K562 (cell line): ENCODE results near the gene DVL2. TPM values are rescaled to one million over a fixed set of nuclear protein-coding genes. Genes with fewer than 3 reads are reported as not detected.

Experiments used
- ARID2 ChIP-seq: fragments of 450-650 bp; IDR thresholded peaks from 2 replicates; pipeline ENCODE4 v1.6.1; 2017; ENCODE audit warnings: antibody characterized with exemption, mild to moderate bottlenecking
- ATF1 ChIP-seq, 2 experiments: fragments of 450-650 bp in 1 of 2; IDR thresholded peaks; 2 replicates each; pipeline ENCODE4 v1.6.1; 2016; ENCODE audit warnings: missing compliant biosample characterization in 1 of 2, missing genetic modification characterization in 1 of 2
- CEBPG ChIP-seq, 3 experiments: fragments of 200-800 bp in 1 of 3; sonication (Bioruptor generic) in 1 of 3; sonication (generic) in 1 of 3; formaldehyde crosslinking in 1 of 3; IDR thresholded peaks in 2 of 3; conservative IDR thresholded peaks in 1 of 3; 2 replicates each; pipeline versions ENCODE4 v1.6.1 to v1.8.0; 2016 to 2022; ENCODE audit warnings: missing compliant biosample characterization in 2 of 3, missing genetic modification characterization in 2 of 3, mild to moderate bottlenecking in 1 of 3, missing genetic modification reagents in 1 of 3
- EP300 ChIP-seq: IDR thresholded peaks from 2 replicates; pipeline ENCODE4 v1.6.1; 2012; ENCODE audit warnings: low read length, improper control_type of control experiment
- HEY1 ChIP-seq: fragments of 250-450 bp; sonication (Bioruptor Pico); IDR thresholded peaks from 2 replicates; pipeline ENCODE4 v1.5.0; 2020; ENCODE audit warnings: mild to moderate bottlenecking, moderate library complexity, borderline replicate concordance
- KDM4B ChIP-seq, 2 experiments: fragments of 450-650 bp in 1 of 2; sonication (generic) in 1 of 2; IDR thresholded peaks; 2 replicates each; pipeline ENCODE4 v1.6.1; 2016 to 2017; ENCODE audit warnings: borderline replicate concordance in 2 of 2, antibody characterized with exemption in 1 of 2, low read depth in 1 of 2, mild to moderate bottlenecking in 1 of 2
- NKRF ChIP-seq: fragments of 450-650 bp; IDR thresholded peaks from 2 replicates; pipeline ENCODE4 v1.6.1; 2016; ENCODE audit warnings: borderline replicate concordance
- NR2C1 ChIP-seq, 2 experiments: fragments of 450-650 bp; IDR thresholded peaks; 2 replicates each; pipeline ENCODE4 v1.6.1; 2017; ENCODE audit warnings: mild to moderate bottlenecking in 2 of 2, antibody characterized with exemption in 1 of 2, inconsistent platforms in 1 of 2, missing compliant biosample characterization in 1 of 2, missing genetic modification characterization in 1 of 2
- PYGO2 ChIP-seq: fragments of 450-650 bp; IDR thresholded peaks from 2 replicates; pipeline ENCODE4 v1.6.1; 2016; ENCODE audit warnings: mild to moderate bottlenecking, missing genetic modification characterization, moderate library complexity, missing compliant biosample characterization
- RAD21 ChIP-seq, 2 experiments: fragments of 250-450 bp in 1 of 2; fragments of 450-650 bp in 1 of 2; sonication (Bioruptor Pico) in 1 of 2; formaldehyde crosslinking in 1 of 2; IDR thresholded peaks in 1 of 2; conservative IDR thresholded peaks in 1 of 2; 2 replicates each; pipeline versions ENCODE4 v1.4.0 to v1.8.0; 2020 to 2022; ENCODE audit warnings: mild to moderate bottlenecking in 2 of 2, moderate library complexity in 1 of 2
- SIRT6 ChIP-seq: IDR thresholded peaks from one replicate; pipeline ENCODE4 v1.6.1; 2012; ENCODE audit warnings: low read depth, mild to moderate bottlenecking, control low read depth, inconsistent platforms, low read length, moderate library complexity
- TAF1 ChIP-seq: IDR thresholded peaks from 2 replicates; pipeline ENCODE4 v1.6.1; 2011; ENCODE audit warnings: mild to moderate bottlenecking, low read length, moderate library complexity; ENCODE audit not compliant: insufficient read depth, control insufficient read depth, severe bottlenecking; ENCODE audit errors: extremely low read depth
- U2AF1 ChIP-seq: fragments of 200-400 bp; formaldehyde crosslinking; optimal IDR thresholded peaks from 2 replicates; pipeline ENCODE3; 2017; ENCODE audit warnings: mild to moderate bottlenecking, low read depth, low read length, moderate library complexity
- XRCC4 ChIP-seq: IDR thresholded peaks from one replicate; pipeline ENCODE4 v1.6.1; 2011; ENCODE audit not compliant: insufficient read depth, insufficient read length; ENCODE audit errors: extremely low read depth
- ZNF609 ChIP-seq: sonication (generic); formaldehyde crosslinking; IDR thresholded peaks from 2 replicates; pipeline ENCODE4 v1.8.1; 2023; ENCODE audit warnings: missing genetic modification reagents, mild to moderate bottlenecking, borderline replicate concordance
- ZNF79 ChIP-seq: fragments of 250-450 bp; sonication (Bioruptor Pico); IDR thresholded peaks from 2 replicates; pipeline ENCODE4 v1.4.0; 2020; ENCODE audit warnings: low read depth, mild to moderate bottlenecking, moderate library complexity
- polyA plus RNA-seq, 8 experiments: library from polyadenylated mRNA; depleted of rRNA in 4 of 8; stranded (reverse) in 5 of 8; unstranded in 3 of 8; fragments of >200 nt; fragmentation: Nextera tagmentation in 2 of 8; fragmentation: Illumina TruSeq in 1 of 8; extraction: Ambion mirVana in 2 of 8; extraction: Trizol in 1 of 8; gene quantifications; 2 replicates each; pipeline versions ENCODE4 v1.2.1 to v1.2.3, GENCODE V29; 2011 to 2014; ENCODE audit warnings: inconsistent platforms in 1 of 8, missing spikeins in 1 of 8
- total RNA-seq, 7 experiments: library from RNA; depleted of rRNA in 6 of 7; stranded (reverse); fragments of >200 nt in 6 of 7; fragmentation: Illumina TruSeq in 2 of 7; extraction: Trizol in 2 of 7; gene quantifications; 2 replicates each; pipeline versions ENCODE4 v1.2.1 to v1.2.3, GENCODE V29; 2011 to 2021; ENCODE audit warnings: low replicate concordance in 1 of 7

Gene DVL2
- total and polyA plus RNA-seq, 9 of the 15 experiments (the other 6 are each of a cell fraction or from before 2014, with no cell fraction given) = 1.3 to 49.5 (median 24.3) TPM

GRCh38 chr17:7234083-7234951 lies at the start of gene DVL2 (continued):
- TF ChIP-seq ZNF609 (CRISPR knock-in tag) (no peak), RAD21 (CRISPR knock-in tag; conservative IDR thresholded peaks at IDR 0.05 in 1 of 2, IDR thresholded peaks at IDR 0.05 in 1 of 2) (no peak), TAF1 (no peak), ZNF79 (no peak), PYGO2 (tag) (no peak), NR2C1 (IDR thresholded peaks at IDR 0.05) (peak; percentile 75), NR2C1 (tag; IDR thresholded peaks at IDR 0.05) (peak; percentile 56), HEY1 (CRISPR knock-in tag) (peak; percentile 14; the same call in 1 of the 2 replicates), EP300 (peak; percentile 47; the same call in 1 of the 2 replicates), KDM4B (IDR thresholded peaks at IDR 0.05; ENCODE audit: borderline replicate concordance in 2 of 2, low read depth in 1 of 2) (peak in 1 of 2 experiments; percentile 85; a peak in 1 of 4 replicates), NKRF (peak; percentile 86), ARID2 (no peak), ATF1 (CRISPR knock-in tag; IDR thresholded peaks at IDR 0.05) (no peak), ATF1 (tag; IDR thresholded peaks at IDR 0.05) (peak; percentile 45; the same call in 1 of the 2 replicates), SIRT6 (no peak), CEBPG (CRISPR knock-in tag; IDR thresholded peaks at IDR 0.05) (no peak), CEBPG (tag; conservative IDR thresholded peaks at IDR 0.05 in 1 of 2, IDR thresholded peaks at IDR 0.05 in 1 of 2) (no peak), U2AF1 (no peak), XRCC4 (no peak)
